ENCODE data around the gene CFAP20DC.

DNA sequence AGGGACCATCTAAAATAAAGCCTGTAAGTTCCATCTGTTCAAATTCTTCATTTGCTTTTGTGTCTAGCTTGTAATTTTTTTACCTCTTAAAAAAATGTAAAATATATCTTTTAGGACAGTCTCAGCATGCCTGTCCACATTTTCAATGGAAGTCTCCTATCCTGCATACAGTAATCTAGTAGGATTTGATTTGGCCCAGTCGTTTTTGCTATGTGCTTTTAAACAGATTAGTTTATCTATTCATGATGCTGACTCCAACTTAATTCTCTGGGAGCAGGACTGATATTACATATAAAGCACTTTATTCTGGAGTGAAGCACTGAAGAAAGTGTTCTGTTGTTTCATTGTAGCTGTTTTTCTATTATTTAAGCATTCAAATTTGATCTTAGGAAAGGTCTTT, 38.9 kb upstream of the CFAP20DC start:
- TF ChIP-seq, protein P1, sequence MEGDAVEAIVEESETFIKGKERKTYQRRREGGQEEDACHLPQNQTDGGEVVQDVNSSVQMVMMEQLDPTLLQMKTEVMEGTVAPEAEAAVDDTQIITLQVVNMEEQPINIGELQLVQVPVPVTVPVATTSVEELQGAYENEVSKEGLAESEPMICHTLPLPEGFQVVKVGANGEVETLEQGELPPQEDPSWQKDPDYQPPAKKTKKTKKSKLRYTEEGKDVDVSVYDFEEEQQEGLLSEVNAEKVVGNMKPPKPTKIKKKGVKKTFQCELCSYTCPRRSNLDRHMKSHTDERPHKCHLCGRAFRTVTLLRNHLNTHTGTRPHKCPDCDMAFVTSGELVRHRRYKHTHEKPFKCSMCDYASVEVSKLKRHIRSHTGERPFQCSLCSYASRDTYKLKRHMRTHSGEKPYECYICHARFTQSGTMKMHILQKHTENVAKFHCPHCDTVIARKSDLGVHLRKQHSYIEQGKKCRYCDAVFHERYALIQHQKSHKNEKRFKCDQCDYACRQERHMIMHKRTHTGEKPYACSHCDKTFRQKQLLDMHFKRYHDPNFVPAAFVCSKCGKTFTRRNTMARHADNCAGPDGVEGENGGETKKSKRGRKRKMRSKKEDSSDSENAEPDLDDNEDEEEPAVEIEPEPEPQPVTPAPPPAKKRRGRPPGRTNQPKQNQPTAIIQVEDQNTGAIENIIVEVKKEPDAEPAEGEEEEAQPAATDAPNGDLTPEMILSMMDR (IDR thresholded peaks at IDR 0.05; ENCODE audit: low read depth, low read length, missing input control), result no peak
- no peak for TF ChIP-seq GABPA (IDR thresholded peaks at IDR 0.05 in 1 of 2, conservative IDR thresholded peaks at IDR 0.05 in 1 of 2)
- no peak for TF ChIP-seq YY1 (IDR thresholded peaks at IDR 0.05)
- TF ChIP-seq EGR1 (IDR thresholded peaks at IDR 0.05; ENCODE audit: low read depth in 2 of 2), result no peak
- TF ChIP-seq, protein P2, sequence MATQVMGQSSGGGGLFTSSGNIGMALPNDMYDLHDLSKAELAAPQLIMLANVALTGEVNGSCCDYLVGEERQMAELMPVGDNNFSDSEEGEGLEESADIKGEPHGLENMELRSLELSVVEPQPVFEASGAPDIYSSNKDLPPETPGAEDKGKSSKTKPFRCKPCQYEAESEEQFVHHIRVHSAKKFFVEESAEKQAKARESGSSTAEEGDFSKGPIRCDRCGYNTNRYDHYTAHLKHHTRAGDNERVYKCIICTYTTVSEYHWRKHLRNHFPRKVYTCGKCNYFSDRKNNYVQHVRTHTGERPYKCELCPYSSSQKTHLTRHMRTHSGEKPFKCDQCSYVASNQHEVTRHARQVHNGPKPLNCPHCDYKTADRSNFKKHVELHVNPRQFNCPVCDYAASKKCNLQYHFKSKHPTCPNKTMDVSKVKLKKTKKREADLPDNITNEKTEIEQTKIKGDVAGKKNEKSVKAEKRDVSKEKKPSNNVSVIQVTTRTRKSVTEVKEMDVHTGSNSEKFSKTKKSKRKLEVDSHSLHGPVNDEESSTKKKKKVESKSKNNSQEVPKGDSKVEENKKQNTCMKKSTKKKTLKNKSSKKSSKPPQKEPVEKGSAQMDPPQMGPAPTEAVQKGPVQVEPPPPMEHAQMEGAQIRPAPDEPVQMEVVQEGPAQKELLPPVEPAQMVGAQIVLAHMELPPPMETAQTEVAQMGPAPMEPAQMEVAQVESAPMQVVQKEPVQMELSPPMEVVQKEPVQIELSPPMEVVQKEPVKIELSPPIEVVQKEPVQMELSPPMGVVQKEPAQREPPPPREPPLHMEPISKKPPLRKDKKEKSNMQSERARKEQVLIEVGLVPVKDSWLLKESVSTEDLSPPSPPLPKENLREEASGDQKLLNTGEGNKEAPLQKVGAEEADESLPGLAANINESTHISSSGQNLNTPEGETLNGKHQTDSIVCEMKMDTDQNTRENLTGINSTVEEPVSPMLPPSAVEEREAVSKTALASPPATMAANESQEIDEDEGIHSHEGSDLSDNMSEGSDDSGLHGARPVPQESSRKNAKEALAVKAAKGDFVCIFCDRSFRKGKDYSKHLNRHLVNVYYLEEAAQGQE (IDR thresholded peaks at IDR 0.05), result no peak
